HG03196 (cell line): ENCODE measurements around the gene IDUA.
"Not testable (repeated sequence)": the region's sequence is repeated elsewhere in the genome, so short reads cannot be mapped to it uniquely, and the experiment has no call there.

Source experiments
- ATAC-seq: cut with Tn5 transposase; IDR thresholded peaks from one replicate; pipeline ENCODE4 v1.9.1; 2021; ENCODE audit not compliant: unreplicated experiment

The IDUA gene

GRCh38 chr4:999240-999863 lies 12.5 kb downstream of the IDUA start:
- ATAC-seq = not testable (repeated sequence)

- no peak for ATAC-seq
Observed at GRCh38 chr4:999882-1000425, 13.1 kb downstream of the IDUA start.

- ATAC-seq = no peak
Observed at GRCh38 chr4:1000686-1001260, 13.9 kb downstream of the IDUA start.

- no peak for ATAC-seq
Observed at GRCh38 chr4:1001561-1002130, 14.8 kb downstream of the IDUA start.

GRCh38 chr4:1002131-1002630 lies 15.3 kb downstream of the IDUA start:
- ATAC-seq = no peak

GRCh38 chr4:1002631-1003251 lies 15.9 kb downstream of the IDUA start:
- ATAC-seq = no peak

- no peak for ATAC-seq
Observed at GRCh38 chr4:1003271-1004070, 16.6 kb downstream of the IDUA start.

- no peak for ATAC-seq
Observed at GRCh38 chr4:1004071-1004418, 17.2 kb downstream of the IDUA start.

GRCh38 chr4:1004557-1005485 lies 18.0 kb downstream of the IDUA start:
- no peak for ATAC-seq

GRCh38 chr4:1006856-1007255 lies 20.0 kb downstream of the IDUA start:
- no peak for ATAC-seq

GRCh38 chr4:1008840-1009541 lies 22.1 kb downstream of the IDUA start:
- peak; percentile 6 for ATAC-seq

- ATAC-seq = peak; percentile 32
Observed at GRCh38 chr4:1009542-1010394, 22.9 kb downstream of the IDUA start.

GRCh38 chr4:1010395-1011021 lies 23.7 kb downstream of the IDUA start:
- ATAC-seq = peak; percentile 7

GRCh38 chr4:1011022-1011665 lies 24.3 kb downstream of the IDUA start, which contains the start of gene FGFRL1:
TSS of gene FGFRL1 (plus strand) at chr4:1011626. CDS start at chr4:1012486, 860 bp downstream.
- ATAC-seq = peak; percentile 23

- no peak for ATAC-seq
Observed at GRCh38 chr4:1011666-1012033, 24.8 kb downstream of the IDUA start.

GRCh38 chr4:1012034-1012739 lies 25.3 kb downstream of the IDUA start:
- ATAC-seq = no peak
